Measurements from ENCODE around the gene OGFRL1. TPM values are rescaled to one million over a fixed set of nuclear protein-coding genes. Genes with fewer than 3 reads are reported as not detected.
"Not testable (repeated sequence)": the region's sequence is repeated elsewhere in the genome, so short reads cannot be mapped to it uniquely, and the experiment has no call there.

OGFRL1 gene
- polyA plus RNA-seq, 1 donor: 9.5 TPM

DNA sequence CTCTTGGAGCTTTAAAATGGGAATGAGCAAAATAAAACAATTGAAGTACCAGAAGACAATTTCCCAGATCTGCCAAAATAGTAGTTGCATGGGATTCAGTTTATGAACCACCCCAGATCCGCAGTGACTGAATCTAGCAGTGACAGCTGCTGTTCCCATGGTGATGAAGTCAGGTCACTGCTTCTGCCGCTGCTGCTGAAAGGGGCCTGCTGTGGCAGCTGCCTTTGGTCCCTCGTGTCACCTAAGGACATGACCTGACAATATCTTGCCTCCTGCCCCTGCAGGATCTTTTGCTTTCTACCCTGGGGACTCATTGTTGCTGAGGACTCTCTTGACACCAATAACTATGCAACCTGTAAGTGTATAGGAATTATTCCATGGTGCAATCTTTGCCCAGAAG lies 34.3 kb upstream of the OGFRL1 start:
- no peak for DNase-seq
- Histone ChIP-seq H3K4me1 (ENCODE audit: control insufficient read depth, insufficient read depth, low read length) (no peaks in the 10 kb centered on the region), H3K27ac (ENCODE audit: low read length) (no peak overlapping the region), H3K27me3 (ENCODE audit: control insufficient read depth, insufficient read depth, low read length) (no peaks in the 10 kb centered on the region), H3K9me3 (ENCODE audit: control insufficient read depth, low read depth, low read length) (no peaks in the 10 kb centered on the region), H3K4me3 (ENCODE audit: low read length) (no peak overlapping the region), H3K36me3 (ENCODE audit: control insufficient read depth, insufficient read depth, low read length) (no peaks in the 10 kb centered on the region)
- WGBS (ENCODE audit: insufficient coverage, low lambda C conversion rate): no CpG with 5 or more reads among the region's 3 CpGs

DNA sequence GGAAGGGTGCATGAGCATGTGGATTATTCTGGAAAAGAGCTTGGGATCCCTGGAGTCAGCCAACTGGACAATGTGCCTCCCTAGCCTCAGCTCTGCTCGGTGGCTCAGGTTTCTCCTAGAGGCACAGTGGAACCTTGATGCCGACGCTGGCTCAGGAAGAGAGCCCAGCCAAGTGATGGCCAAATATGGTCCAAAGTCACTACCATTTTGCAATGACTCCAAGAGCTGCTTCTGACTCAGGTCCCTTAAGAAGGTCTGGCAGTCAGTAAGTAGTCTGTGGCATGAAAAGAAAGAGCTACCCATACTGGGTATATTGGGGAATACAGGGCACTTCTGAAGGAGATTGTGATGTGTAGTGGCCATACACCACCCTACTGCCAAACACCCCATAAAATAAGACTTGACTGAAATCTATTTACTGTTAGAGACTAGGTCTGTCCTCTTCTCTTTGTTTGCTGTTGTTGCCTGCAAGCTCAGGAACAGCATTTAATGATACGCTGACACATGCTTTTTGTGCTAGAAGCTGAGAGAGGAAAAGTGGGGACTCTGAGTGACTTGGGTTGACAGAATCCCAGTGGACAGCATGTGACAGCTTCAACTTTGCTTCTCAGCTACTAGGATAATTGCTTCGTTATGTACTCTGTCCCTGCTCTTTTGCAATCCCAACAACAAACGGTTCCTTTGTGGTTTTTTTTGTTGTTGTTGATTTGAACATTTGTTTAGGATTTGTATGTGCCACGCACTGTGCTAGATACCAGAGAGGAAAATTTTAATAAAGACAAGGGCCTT lies 30.3 kb upstream of the OGFRL1 start:
- WGBS (ENCODE audit: insufficient coverage, low lambda C conversion rate): 73% methylated on average over 3 of the region's 7 CpGs
- Histone ChIP-seq H3K36me3 (ENCODE audit: control insufficient read depth, insufficient read depth, low read length) (no peaks in the 10 kb centered on the region), H3K27ac (ENCODE audit: low read length) (no peak overlapping the region), H3K27me3 (ENCODE audit: control insufficient read depth, insufficient read depth, low read length) (no peaks in the 10 kb centered on the region), H3K4me1 (ENCODE audit: control insufficient read depth, insufficient read depth, low read length) (no peaks in the 10 kb centered on the region), H3K4me3 (ENCODE audit: low read length) (no peak overlapping the region), H3K9me3 (ENCODE audit: control insufficient read depth, low read depth, low read length) (no peaks in the 10 kb centered on the region)
- no peak for DNase-seq

GRCh38 chr6:71259888-71260604 lies 28.6 kb upstream of the OGFRL1 start:
- Histone ChIP-seq H3K27ac (ENCODE audit: low read length) (no peak overlapping the region), H3K4me1 (ENCODE audit: control insufficient read depth, insufficient read depth, low read length) (no peaks in the 10 kb centered on the region), H3K27me3 (ENCODE audit: control insufficient read depth, insufficient read depth, low read length) (no peaks in the 10 kb centered on the region), H3K4me3 (ENCODE audit: low read length) (no peak overlapping the region), H3K9me3 (ENCODE audit: control insufficient read depth, low read depth, low read length) (no peaks in the 10 kb centered on the region), H3K36me3 (ENCODE audit: control insufficient read depth, insufficient read depth, low read length) (no peaks in the 10 kb centered on the region)
- no CpG with 5 or more reads among the region's 2 CpGs for WGBS (ENCODE audit: insufficient coverage, low lambda C conversion rate)
- DNase-seq: no peak

GRCh38 chr6:71262914-71263313 lies 25.7 kb upstream of the OGFRL1 start:
- WGBS (ENCODE audit: insufficient coverage, low lambda C conversion rate): no CpG with 5 or more reads among the region's 7 CpGs
- Histone ChIP-seq H3K36me3 (ENCODE audit: control insufficient read depth, insufficient read depth, low read length) (no peaks in the 10 kb centered on the region), H3K27ac (ENCODE audit: low read length) (no peak overlapping the region), H3K27me3 (ENCODE audit: control insufficient read depth, insufficient read depth, low read length) (no peaks in the 10 kb centered on the region), H3K4me1 (ENCODE audit: control insufficient read depth, insufficient read depth, low read length) (no peaks in the 10 kb centered on the region), H3K4me3 (ENCODE audit: low read length) (no peak overlapping the region), H3K9me3 (ENCODE audit: control insufficient read depth, low read depth, low read length) (peaks cover 5% of the 10 kb centered on the region)
- no peak for DNase-seq

DNA sequence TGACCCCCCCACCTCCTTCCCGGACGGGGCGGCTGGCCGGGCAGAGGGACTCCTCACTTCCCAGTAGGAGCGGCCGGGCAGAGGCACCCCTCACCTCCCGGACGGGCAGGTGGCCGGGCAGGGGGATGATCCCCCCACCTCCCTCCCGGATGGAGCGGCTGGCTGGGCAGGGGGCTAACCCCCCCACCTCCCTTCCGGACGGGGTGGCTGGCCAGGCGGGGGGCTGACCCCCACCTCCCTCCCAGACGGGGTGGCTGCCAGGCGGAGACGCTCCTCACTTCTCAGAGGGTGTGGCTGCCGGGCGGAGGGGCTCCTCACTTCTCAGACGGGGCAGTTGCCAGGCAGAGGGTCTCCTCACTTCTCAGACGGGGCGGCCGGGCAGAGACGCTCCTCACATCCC lies 22.2 kb upstream of the OGFRL1 start:
- DNase-seq; H3K36me3 ChIP-seq (ENCODE audit: control insufficient read depth, insufficient read depth, low read length); H3K4me3 ChIP-seq (ENCODE audit: low read length); H3K27me3 ChIP-seq (ENCODE audit: control insufficient read depth, insufficient read depth, low read length); H3K9me3 ChIP-seq (ENCODE audit: control insufficient read depth, low read depth, low read length); H3K27ac ChIP-seq (ENCODE audit: low read length); H3K4me1 ChIP-seq (ENCODE audit: control insufficient read depth, insufficient read depth, low read length): not testable (repeated sequence)
- WGBS (ENCODE audit: insufficient coverage, low lambda C conversion rate): no CpG with 5 or more reads among the region's 24 CpGs

DNA sequence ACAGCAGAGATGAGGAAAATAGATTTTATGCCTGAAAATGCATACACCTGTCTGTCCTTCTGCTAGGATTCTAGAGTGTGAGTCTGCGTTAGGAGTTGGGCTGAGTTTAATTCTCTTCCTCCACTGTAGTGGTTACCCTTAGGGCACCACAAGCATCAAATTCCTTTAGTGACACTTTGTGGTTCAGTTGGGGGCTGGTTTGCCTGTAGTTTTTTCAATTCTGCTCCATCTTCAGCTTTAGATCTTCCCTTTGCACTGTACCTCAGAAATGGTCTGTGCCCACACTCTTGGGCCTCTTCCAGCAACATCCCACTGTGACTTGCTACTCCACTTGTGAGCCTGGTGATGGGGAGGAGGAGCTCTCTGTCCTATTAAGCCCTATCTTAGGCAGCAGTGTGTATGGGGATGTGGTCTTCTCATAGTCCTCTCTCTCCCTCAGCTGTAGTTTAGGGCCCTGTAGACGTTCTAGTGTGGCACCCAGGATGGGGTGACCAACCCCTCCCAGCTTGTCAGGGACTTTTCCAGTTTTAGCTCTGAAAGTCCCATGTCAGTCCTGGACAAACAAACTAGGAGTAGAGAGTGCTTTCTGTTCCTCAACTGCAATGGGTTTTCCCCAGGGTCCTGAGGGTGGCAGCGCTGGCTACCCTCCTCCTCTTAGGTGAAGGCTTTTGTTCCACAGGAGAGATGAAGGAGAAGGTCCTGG lies 19.7 kb upstream of the OGFRL1 start:
- 100% methylated on average over 1 of the region's 3 CpGs for WGBS (ENCODE audit: insufficient coverage, low lambda C conversion rate)
- no peak for DNase-seq
- peaks cover 5% of the 10 kb centered on the region for H3K9me3 ChIP-seq (ENCODE audit: control insufficient read depth, low read depth, low read length)
- H3K27ac ChIP-seq (ENCODE audit: low read length): no peak overlapping the region
- no peaks in the 10 kb centered on the region for H3K27me3 ChIP-seq (ENCODE audit: control insufficient read depth, insufficient read depth, low read length)
- no peaks in the 10 kb centered on the region for H3K36me3 ChIP-seq (ENCODE audit: control insufficient read depth, insufficient read depth, low read length)
- no peaks in the 10 kb centered on the region for H3K4me1 ChIP-seq (ENCODE audit: control insufficient read depth, insufficient read depth, low read length)
- no peak overlapping the region for H3K4me3 ChIP-seq (ENCODE audit: low read length)

DNA sequence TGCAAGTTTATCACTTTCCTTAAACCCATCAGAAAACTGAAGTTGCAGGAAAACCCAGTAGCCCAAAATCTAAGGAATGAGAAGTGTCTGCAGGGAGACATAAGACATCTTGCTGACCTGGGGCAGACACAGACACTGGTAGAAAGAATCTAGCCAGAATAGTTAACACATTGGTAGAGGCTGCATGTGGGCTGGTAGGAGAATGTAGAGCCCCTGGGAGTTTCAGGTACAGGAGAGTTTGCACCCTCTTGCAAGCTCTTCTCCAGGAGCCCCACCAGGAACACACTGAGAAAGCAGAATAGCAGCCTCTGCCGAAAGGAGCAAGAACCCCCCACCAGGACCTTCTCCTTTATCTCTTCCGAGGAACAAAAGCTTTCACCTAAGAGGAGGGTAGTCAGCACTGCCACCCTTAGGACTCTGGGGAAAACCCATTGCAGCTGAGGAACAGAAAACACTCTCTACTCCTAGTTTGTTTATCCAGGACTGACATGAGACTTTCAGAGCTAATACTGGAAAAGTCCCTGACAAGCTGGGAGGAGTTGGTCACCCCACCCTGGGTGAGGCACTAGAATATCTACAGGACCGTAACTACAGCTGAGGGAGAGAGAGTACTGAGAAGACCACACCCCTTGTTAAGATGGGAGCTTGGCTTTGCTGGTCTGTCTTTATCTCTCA lies 10.5 kb upstream of the OGFRL1 start:
- Histone ChIP-seq H3K4me1 (ENCODE audit: control insufficient read depth, insufficient read depth, low read length) (no peaks in the 10 kb centered on the region), H3K9me3 (ENCODE audit: control insufficient read depth, low read depth, low read length) (no peaks in the 10 kb centered on the region), H3K27me3 (ENCODE audit: control insufficient read depth, insufficient read depth, low read length) (no peaks in the 10 kb centered on the region), H3K36me3 (ENCODE audit: control insufficient read depth, insufficient read depth, low read length) (no peaks in the 10 kb centered on the region), H3K27ac (ENCODE audit: low read length) (no peak overlapping the region), H3K4me3 (ENCODE audit: low read length) (no peak overlapping the region)
- no peak for DNase-seq
- 20% methylated on average over 1 of the region's 3 CpGs for WGBS (ENCODE audit: insufficient coverage, low lambda C conversion rate)

DNA sequence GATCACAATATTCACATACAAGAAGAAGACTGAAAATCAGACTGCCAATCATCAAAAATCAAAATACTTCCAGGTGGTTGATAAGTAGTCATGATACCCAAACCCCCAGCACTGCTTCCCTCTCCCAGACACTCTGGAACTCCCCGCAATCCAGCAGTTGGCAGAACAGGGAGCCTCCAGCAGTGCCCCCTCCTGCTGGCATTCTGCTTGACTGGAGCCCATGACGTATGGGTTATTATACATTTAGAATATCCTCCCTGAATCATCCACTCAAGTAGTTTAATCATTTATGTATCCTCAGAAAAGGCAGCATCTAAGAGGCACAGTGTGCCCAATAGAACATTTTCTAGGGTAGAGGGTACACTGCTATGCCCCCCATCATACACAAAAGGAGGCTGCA lies 9.3 kb upstream of the OGFRL1 start:
- no peak overlapping the region for H3K27ac ChIP-seq (ENCODE audit: low read length)
- H3K27me3 ChIP-seq (ENCODE audit: control insufficient read depth, insufficient read depth, low read length): no peaks in the 10 kb centered on the region
- WGBS (ENCODE audit: insufficient coverage, low lambda C conversion rate): no CpG with 5 or more reads among the region's 2 CpGs
- H3K9me3 ChIP-seq (ENCODE audit: control insufficient read depth, low read depth, low read length): no peaks in the 10 kb centered on the region
- no peak overlapping the region for H3K4me3 ChIP-seq (ENCODE audit: low read length)
- DNase-seq: no peak
- no peaks in the 10 kb centered on the region for H3K4me1 ChIP-seq (ENCODE audit: control insufficient read depth, insufficient read depth, low read length)
- H3K36me3 ChIP-seq (ENCODE audit: control insufficient read depth, insufficient read depth, low read length): no peaks in the 10 kb centered on the region

DNA sequence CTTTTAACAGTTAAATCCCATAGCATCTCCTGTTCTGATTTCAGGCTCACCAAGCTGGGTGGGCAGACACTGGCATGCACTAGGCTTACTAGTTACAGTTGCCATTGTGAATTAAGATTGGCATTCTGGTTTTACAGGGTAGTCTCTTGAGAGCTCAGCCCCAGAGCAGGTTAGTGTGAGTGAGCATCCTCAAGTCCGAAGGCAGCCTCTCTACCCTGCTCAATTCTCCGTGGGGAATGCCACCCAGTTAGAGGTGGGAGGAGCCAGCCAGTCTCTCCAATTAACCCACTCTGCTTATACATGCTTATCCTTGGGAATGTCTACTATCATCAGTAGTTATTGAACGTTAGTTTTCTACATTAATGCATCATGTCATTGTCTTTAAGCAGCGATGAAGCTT lies 8.9 kb upstream of the OGFRL1 start:
- DNase-seq: no peak
- no CpG with 5 or more reads among the region's 4 CpGs for WGBS (ENCODE audit: insufficient coverage, low lambda C conversion rate)
- no peaks in the 10 kb centered on the region for H3K27me3 ChIP-seq (ENCODE audit: control insufficient read depth, insufficient read depth, low read length)

DNA sequence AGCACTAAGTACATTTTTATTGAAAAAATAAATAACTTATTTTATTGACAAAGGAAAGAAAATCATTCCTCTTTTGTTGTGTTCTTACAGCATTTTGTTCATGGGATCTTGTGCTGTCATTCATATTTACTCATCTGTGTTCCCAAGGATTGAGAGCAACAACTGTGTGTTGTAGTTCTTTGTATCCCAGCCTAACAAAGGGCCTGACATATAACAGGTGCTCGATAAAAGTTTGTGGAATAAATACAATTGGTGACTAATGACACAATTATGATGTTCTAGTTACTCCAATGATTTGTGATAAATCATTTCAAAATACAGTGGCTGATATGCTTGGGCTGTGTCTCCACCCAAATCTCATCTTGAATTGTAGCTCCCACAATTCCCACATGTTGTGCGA lies 7.9 kb upstream of the OGFRL1 start:
- no CpG with 5 or more reads among the region's 2 CpGs for WGBS (ENCODE audit: insufficient coverage, low lambda C conversion rate)
- Histone ChIP-seq H3K36me3 (ENCODE audit: control insufficient read depth, insufficient read depth, low read length) (no peaks in the 10 kb centered on the region), H3K27me3 (ENCODE audit: control insufficient read depth, insufficient read depth, low read length) (no peaks in the 10 kb centered on the region), H3K4me3 (ENCODE audit: low read length) (no peak overlapping the region), H3K27ac (ENCODE audit: low read length) (no peak overlapping the region), H3K4me1 (ENCODE audit: control insufficient read depth, insufficient read depth, low read length) (no peaks in the 10 kb centered on the region), H3K9me3 (ENCODE audit: control insufficient read depth, low read depth, low read length) (no peaks in the 10 kb centered on the region)
- no peak for DNase-seq

More for the DNA sequence above, 8.9 kb upstream of the OGFRL1 start:
- H3K4me1 ChIP-seq (ENCODE audit: control insufficient read depth, insufficient read depth, low read length): no peaks in the 10 kb centered on the region
- no peaks in the 10 kb centered on the region for H3K9me3 ChIP-seq (ENCODE audit: control insufficient read depth, low read depth, low read length)
- no peak overlapping the region for H3K4me3 ChIP-seq (ENCODE audit: low read length)
- no peak overlapping the region for H3K27ac ChIP-seq (ENCODE audit: low read length)
- H3K36me3 ChIP-seq (ENCODE audit: control insufficient read depth, insufficient read depth, low read length): no peaks in the 10 kb centered on the region

All from large intestine (tissue), 3 donors.